Mononuclear cell (primary cell): Measurements from ENCODE around the gene ELOB. TPM values are rescaled to one million over a fixed set of nuclear protein-coding genes. Genes with fewer than 3 reads are reported as not detected.

ENCODE experiments used
- H3K27me3 ChIP-seq: 2 replicates; pipeline ENCODE4 v1.6.0; 2011; ENCODE audit warnings: low read length, control low read depth; ENCODE audit not compliant: insufficient read depth
- H3K4me1 ChIP-seq: 2 replicates; pipeline ENCODE4 v1.5.1; 2011; ENCODE audit warnings: mild to moderate bottlenecking, low read length, control low read depth; ENCODE audit not compliant: insufficient read depth
- H3K4me3 ChIP-seq: 2 replicates; pipeline ENCODE4 v1.5.1; 2011; ENCODE audit warnings: mild to moderate bottlenecking, low read length, moderate library complexity
- H3K9me3 ChIP-seq: 2 replicates; pipeline ENCODE4 v1.5.1; 2011; ENCODE audit warnings: low read depth, mild to moderate bottlenecking, control low read depth, low read length
- total RNA-seq: library from RNA; depleted of rRNA; stranded (reverse); fragments of >200 nt; gene quantifications from one replicate; pipeline ENCODE4 v1.2.3, GENCODE V29; 2012

The ELOB gene
- total RNA-seq, 1 donor: 92.6 TPM

GRCh38 chr16:2795395-2796143 lies 18.5 kb upstream of the ELOB start:
- no peaks in the 10 kb centered on the region for H3K27me3 ChIP-seq
- H3K4me3 ChIP-seq: no peak overlapping the region
- H3K9me3 ChIP-seq: no peaks in the 10 kb centered on the region
- peaks cover 45% of the 10 kb centered on the region for H3K4me1 ChIP-seq

GRCh38 chr16:2792940-2793339 lies 15.9 kb upstream of the ELOB start:
- H3K9me3 ChIP-seq: no peaks in the 10 kb centered on the region
- H3K27me3 ChIP-seq: no peaks in the 10 kb centered on the region
- no peak overlapping the region for H3K4me3 ChIP-seq
- peaks cover 45% of the 10 kb centered on the region for H3K4me1 ChIP-seq

- Histone ChIP-seq H3K4me1 (peaks cover 44% of the 10 kb centered on the region), H3K9me3 (no peaks in the 10 kb centered on the region), H3K27me3 (peaks cover 4% of the 10 kb centered on the region), H3K4me3 (no peak overlapping the region)
These were observed 14.1 kb upstream of the ELOB start for GRCh38 chr16:2791174-2791573.

- H3K4me1 ChIP-seq: peaks cover 44% of the 10 kb centered on the region
- peaks cover 4% of the 10 kb centered on the region for H3K27me3 ChIP-seq
- no peaks in the 10 kb centered on the region for H3K9me3 ChIP-seq
- no peak overlapping the region for H3K4me3 ChIP-seq
These were observed 13.6 kb upstream of the ELOB start for GRCh38 chr16:2790631-2791030.

GRCh38 chr16:2787961-2788360 lies 10.9 kb upstream of the ELOB start:
- Histone ChIP-seq H3K27me3 (peaks cover 8% of the 10 kb centered on the region), H3K9me3 (no peaks in the 10 kb centered on the region), H3K4me1 (peaks cover 32% of the 10 kb centered on the region), H3K4me3 (no peak overlapping the region)

GRCh38 chr16:2787406-2787805 lies 10.3 kb upstream of the ELOB start, which contains the start of gene PRSS33:
Gene PRSS33, minus strand, starts transcription at chr16:2787560. Its CDS starts 1,013 bp downstream, at chr16:2786547.
- no peaks in the 10 kb centered on the region for H3K9me3 ChIP-seq
- peaks cover 8% of the 10 kb centered on the region for H3K27me3 ChIP-seq
- H3K4me1 ChIP-seq: peaks cover 26% of the 10 kb centered on the region
- no peak within 1 kb of the TSS for H3K4me3 ChIP-seq

GRCh38 chr16:2786826-2787151 lies 9.7 kb upstream of the ELOB start:
- no peaks in the 10 kb centered on the region for H3K9me3 ChIP-seq
- no peak overlapping the region for H3K4me3 ChIP-seq
- H3K4me1 ChIP-seq: peaks cover 20% of the 10 kb centered on the region
- peaks cover 8% of the 10 kb centered on the region for H3K27me3 ChIP-seq

GRCh38 chr16:2786061-2786825 lies 9.2 kb upstream of the ELOB start:
- H3K27me3 ChIP-seq: peaks cover 8% of the 10 kb centered on the region
- H3K4me1 ChIP-seq: peaks cover 20% of the 10 kb centered on the region
- H3K9me3 ChIP-seq: no peaks in the 10 kb centered on the region
- H3K4me3 ChIP-seq: no peak overlapping the region

GRCh38 chr16:2785101-2785991 lies 8.3 kb upstream of the ELOB start:
- peak overlapping the region; percentile 33 for H3K4me3 ChIP-seq
- peaks cover 8% of the 10 kb centered on the region for H3K27me3 ChIP-seq
- no peaks in the 10 kb centered on the region for H3K9me3 ChIP-seq
- H3K4me1 ChIP-seq: peaks cover 20% of the 10 kb centered on the region

GRCh38 chr16:2784358-2785100 lies 7.4 kb upstream of the ELOB start:
- peak overlapping the region; percentile 33 for H3K4me3 ChIP-seq
- peaks cover 8% of the 10 kb centered on the region for H3K27me3 ChIP-seq
- H3K4me1 ChIP-seq: peaks cover 20% of the 10 kb centered on the region
- no peaks in the 10 kb centered on the region for H3K9me3 ChIP-seq

- peaks cover 23% of the 10 kb centered on the region for H3K4me1 ChIP-seq
- H3K27me3 ChIP-seq: peaks cover 8% of the 10 kb centered on the region
- H3K9me3 ChIP-seq: no peaks in the 10 kb centered on the region
- H3K4me3 ChIP-seq: no peak overlapping the region
These were observed 6.7 kb upstream of the ELOB start for GRCh38 chr16:2783581-2784357.

- Histone ChIP-seq H3K4me1 (peaks cover 32% of the 10 kb centered on the region), H3K4me3 (no peak overlapping the region), H3K9me3 (no peaks in the 10 kb centered on the region), H3K27me3 (peaks cover 6% of the 10 kb centered on the region)
These were observed 5.7 kb upstream of the ELOB start for GRCh38 chr16:2782583-2783351.
